RWPE2 (cell line): Measurements from ENCODE around the gene ABCA6.

Experiments
- ATAC-seq: fragments of 200-7000 bp; cut with Tn5 transposase; 3 replicates; pipeline ENCODE4 v1.9.1; 2021; ENCODE audit warnings: low read depth
- DNase-seq: peaks from one replicate; pipeline ENCODE4 v3.0.0-alpha.2; 2020; ENCODE audit warnings: low spot score
- H3K27ac ChIP-seq: fragments of 450-650 bp; 2 replicates; pipeline ENCODE4 v1.5.1; 2017; ENCODE audit warnings: mild to moderate bottlenecking; ENCODE audit not compliant: poor library complexity, severe bottlenecking
- H3K27me3 ChIP-seq: fragments of 250-450 bp; sonication (Bioruptor Pico); 2 replicates; pipeline ENCODE4 v1.5.1; 2021; ENCODE audit warnings: mild to moderate bottlenecking, moderate library complexity; ENCODE audit not compliant: insufficient read depth, poor library complexity, severe bottlenecking
- H3K36me3 ChIP-seq: fragments of 250-450 bp; sonication (Bioruptor Pico); 2 replicates; pipeline ENCODE4 v1.5.1; 2020; ENCODE audit warnings: low read depth, mild to moderate bottlenecking, moderate library complexity
- H3K4me1 ChIP-seq: fragments of 250-450 bp; sonication (Bioruptor Pico); 2 replicates; pipeline ENCODE4 v1.5.1; 2021; ENCODE audit warnings: mild to moderate bottlenecking, moderate library complexity; ENCODE audit not compliant: insufficient read depth, poor library complexity, severe bottlenecking
- H3K4me3 ChIP-seq: fragments of 250-450 bp; sonication (Bioruptor Pico); 2 replicates; pipeline ENCODE4 v1.5.1; 2021; ENCODE audit warnings: mild to moderate bottlenecking, moderate library complexity; ENCODE audit not compliant: severe bottlenecking
- H3K9me3 ChIP-seq: fragments of 250-450 bp; sonication (Bioruptor Pico); 2 replicates; pipeline ENCODE4 v1.5.1; 2021; ENCODE audit warnings: mild to moderate bottlenecking, moderate library complexity; ENCODE audit not compliant: severe bottlenecking
- CTCF ChIP-seq: fragments of 450-650 bp; IDR thresholded peaks from one replicate; pipeline ENCODE4 v1.5.1; 2017; ENCODE audit warnings: mild to moderate bottlenecking, moderate library complexity; ENCODE audit not compliant: poor library complexity, severe bottlenecking

Gene ABCA6

GRCh38 chr17:69090365-69090764 lies 51.3 kb downstream of the ABCA6 start:
- H3K27me3 ChIP-seq, result no peaks in the 10 kb centered on the region
- no peaks in the 10 kb centered on the region for H3K36me3 ChIP-seq
- H3K9me3 ChIP-seq, result no peaks in the 10 kb centered on the region
- no peak for ATAC-seq
- H3K4me3 ChIP-seq, result no peak overlapping the region
- no peak for DNase-seq
- no peak for TF ChIP-seq CTCF
- no peaks in the 10 kb centered on the region for H3K4me1 ChIP-seq
- no peak overlapping the region for H3K27ac ChIP-seq

- H3K27ac ChIP-seq, result no peak overlapping the region
- no peaks in the 10 kb centered on the region for H3K9me3 ChIP-seq
- no peaks in the 10 kb centered on the region for H3K36me3 ChIP-seq
- H3K4me1 ChIP-seq, result no peaks in the 10 kb centered on the region
- TF ChIP-seq CTCF, result no peak
- DNase-seq (no peak), ATAC-seq (no peak)
- no peak overlapping the region for H3K4me3 ChIP-seq
- H3K27me3 ChIP-seq, result no peaks in the 10 kb centered on the region
Measured at GRCh38 chr17:69088643-69089200, 53.0 kb downstream of the ABCA6 start.

- ATAC-seq (no peak), DNase-seq (no peak)
- no peaks in the 10 kb centered on the region for H3K27me3 ChIP-seq
- H3K4me3 ChIP-seq, result no peak overlapping the region
- H3K4me1 ChIP-seq, result no peaks in the 10 kb centered on the region
- no peaks in the 10 kb centered on the region for H3K9me3 ChIP-seq
- H3K36me3 ChIP-seq, result no peaks in the 10 kb centered on the region
- no peak overlapping the region for H3K27ac ChIP-seq
- no peak for TF ChIP-seq CTCF
Measured at GRCh38 chr17:69086641-69087040, 55.1 kb downstream of the ABCA6 start.

GRCh38 chr17:69084911-69085310 lies 56.8 kb downstream of the ABCA6 start:
- TF ChIP-seq CTCF, result peak; percentile 51
- DNase-seq, result no peak
- H3K27ac ChIP-seq, result no peak overlapping the region
- no peak overlapping the region for H3K4me3 ChIP-seq
- H3K4me1 ChIP-seq, result no peaks in the 10 kb centered on the region
- no peaks in the 10 kb centered on the region for H3K9me3 ChIP-seq
- H3K36me3 ChIP-seq, result no peaks in the 10 kb centered on the region
- H3K27me3 ChIP-seq, result no peaks in the 10 kb centered on the region
- peak; percentile 58; the same call in 1 of the 3 replicates for ATAC-seq

GRCh38 chr17:69082696-69083095 lies 59.0 kb downstream of the ABCA6 start:
- DNase-seq (no peak), ATAC-seq (no peak)
- no peak overlapping the region for H3K27ac ChIP-seq
- no peaks in the 10 kb centered on the region for H3K4me1 ChIP-seq
- no peak overlapping the region for H3K4me3 ChIP-seq
- no peaks in the 10 kb centered on the region for H3K9me3 ChIP-seq
- no peak for TF ChIP-seq CTCF
- H3K27me3 ChIP-seq, result no peaks in the 10 kb centered on the region
- H3K36me3 ChIP-seq, result no peaks in the 10 kb centered on the region
